A204.1 (cell line): Measurements from ENCODE around the gene CEP70.
"Not testable (repeated sequence)": the region's sequence is repeated elsewhere in the genome, so short reads cannot be mapped to it uniquely, and the experiment has no call there.

Source experiments
- FAIRE-seq: peaks from 2 replicates; lab custom pipeline; 2012; peaks lifted over from hg19 to GRCh38; lab: Jason Lieb, UNC

CEP70 gene

GRCh38 chr3:138588445-138588844, 5.6 kb downstream of the CEP70 start:
- FAIRE-seq, result no peak

DNA sequence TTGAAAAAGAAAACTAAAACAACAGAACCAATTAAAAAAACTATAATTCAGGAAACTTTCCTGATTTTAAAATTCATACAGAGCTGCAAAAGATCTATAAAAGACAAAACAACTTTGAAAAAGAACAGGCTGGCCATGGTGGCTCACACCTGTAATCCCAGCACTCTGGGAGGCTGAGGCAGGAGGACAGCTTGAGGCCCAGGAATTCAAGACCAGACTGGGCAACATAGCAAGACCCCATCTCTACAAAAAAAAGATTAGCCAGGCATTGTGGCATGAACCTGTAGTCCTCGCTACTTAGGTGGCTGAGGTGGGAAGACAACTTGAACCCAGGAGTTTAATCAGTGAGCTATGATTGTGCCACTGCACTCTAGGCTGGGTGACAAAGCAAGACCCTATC, 6.7 kb downstream of the CEP70 start:
- FAIRE-seq, result no peak

DNA sequence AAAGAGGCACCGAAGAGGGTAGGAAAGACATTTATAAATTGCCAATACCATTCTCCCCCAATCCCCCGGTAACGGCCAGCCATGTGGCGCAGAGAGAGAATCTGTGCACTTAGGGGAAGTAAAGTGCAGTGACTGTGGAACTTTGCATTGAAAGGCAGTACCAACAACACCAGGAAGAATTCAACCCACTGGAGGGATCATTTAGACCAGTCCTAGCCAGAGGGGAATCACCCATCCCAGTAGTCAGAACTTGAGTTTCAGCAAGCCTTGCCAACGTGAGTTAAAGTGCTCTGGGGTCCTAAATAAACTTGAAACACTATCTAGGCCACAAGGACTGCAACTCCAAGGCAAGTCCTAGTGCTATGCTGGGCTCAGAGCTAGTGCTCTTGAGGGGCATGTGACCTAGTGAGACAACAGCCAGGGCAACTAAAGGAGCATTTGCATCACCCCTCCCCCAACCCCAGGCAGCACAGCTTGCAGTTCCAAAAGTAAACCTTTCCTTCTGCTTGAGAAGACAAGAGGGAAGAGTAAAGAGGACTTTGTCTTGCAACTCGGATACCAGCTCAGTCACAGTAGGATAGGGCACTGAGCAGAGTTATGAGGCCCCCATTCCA, 15.0 kb downstream of the CEP70 start:
- no peak for FAIRE-seq

GRCh38 chr3:138578141-138578540, 15.9 kb downstream of the CEP70 start:
- no peak for FAIRE-seq

DNA sequence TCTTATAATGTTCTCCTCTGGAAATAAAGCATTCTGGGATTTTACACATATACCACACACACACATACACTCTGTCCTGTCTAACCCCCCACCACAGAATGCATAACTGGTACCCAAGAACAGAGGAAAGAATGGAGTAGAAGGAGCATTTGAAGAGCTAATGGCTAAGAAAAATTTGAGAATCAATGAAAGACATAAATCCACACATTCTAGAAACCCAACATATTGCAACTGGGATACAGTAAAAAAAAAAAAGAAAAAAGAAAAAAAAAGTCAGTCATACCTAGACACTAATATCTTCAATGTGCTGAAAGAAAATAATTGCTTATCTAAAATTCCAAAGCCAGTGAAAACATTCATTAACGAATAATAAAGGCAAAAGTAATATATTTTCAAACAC, 20.9 kb downstream of the CEP70 start:
- FAIRE-seq, result no peak

GRCh38 chr3:138569624-138570023, 24.4 kb downstream of the CEP70 start:
- FAIRE-seq, result not testable (repeated sequence)

DNA sequence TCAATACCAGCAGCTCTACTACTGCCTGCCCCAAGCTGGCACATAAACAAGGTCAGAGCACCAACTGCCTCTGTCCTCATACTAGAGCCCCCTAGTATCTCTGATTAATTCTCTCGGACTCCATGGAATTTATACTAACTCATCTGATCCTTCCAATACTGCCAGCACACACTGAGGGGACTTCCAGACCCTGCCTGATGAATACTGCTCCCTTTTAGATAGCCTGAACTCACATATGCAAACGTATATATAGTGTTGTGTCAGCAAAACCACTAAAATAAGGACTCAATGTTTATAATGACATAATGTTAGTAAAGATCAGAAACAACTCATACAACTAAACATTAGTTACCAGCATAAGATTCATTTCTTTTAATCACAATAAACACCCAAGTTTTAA, 25.0 kb downstream of the CEP70 start:
- peak; percentile 32 for FAIRE-seq

DNA sequence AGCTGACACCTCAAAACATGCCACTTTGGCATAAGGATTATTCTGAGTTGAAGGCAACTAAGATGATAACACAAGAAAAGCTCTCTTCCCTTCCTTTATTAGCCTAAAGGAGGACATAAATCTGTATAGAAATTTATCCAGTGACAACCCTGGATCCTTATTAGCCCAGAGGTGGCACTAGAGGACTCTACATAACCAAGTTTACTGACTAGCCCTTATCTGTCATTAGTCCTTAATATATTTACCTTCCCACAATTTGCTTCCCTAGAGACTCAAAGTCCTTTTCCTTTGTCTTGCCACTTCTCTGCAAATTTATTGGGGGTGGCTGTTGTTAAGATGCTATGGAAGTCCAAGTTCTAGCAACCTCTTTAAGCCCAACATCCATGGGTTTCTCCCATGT, 26.7 kb downstream of the CEP70 start:
- no peak for FAIRE-seq

DNA sequence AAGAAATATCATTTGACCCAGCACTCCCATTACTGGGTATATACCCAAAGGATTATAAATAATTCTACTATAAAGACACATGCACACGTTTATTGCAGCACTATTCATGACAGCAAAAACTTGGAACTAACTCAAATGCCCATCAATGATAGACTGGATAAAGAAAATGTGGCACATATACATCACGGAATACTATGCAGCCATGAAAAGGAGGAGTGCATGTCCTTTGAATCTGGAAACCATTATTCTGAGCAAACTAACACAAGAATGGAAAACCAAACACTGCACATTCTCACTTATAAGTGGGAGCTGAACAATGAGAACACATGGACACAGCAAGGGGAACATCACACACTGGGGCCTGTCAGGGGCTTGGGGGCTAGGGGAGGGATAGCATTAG, 27.8 kb downstream of the CEP70 start:
- FAIRE-seq, result not testable (repeated sequence)

DNA sequence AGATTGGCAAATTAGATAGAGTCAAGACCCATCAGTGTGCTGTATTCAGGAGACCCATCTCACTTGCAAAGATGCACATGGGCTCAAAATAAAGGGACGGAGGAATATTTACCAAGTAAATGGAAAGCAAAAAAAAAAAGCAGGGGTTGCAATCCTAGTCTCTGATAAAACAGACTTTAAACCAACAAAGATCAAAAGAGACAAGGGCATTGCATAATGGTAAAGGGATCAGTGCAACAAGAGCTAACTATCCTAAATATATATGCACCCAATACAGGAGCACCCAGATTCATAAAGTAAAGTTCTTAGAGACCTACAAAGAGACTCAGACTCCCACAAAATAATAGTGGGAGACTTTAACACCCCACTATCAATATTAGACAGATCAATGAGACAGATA, 31.2 kb downstream of the CEP70 start:
- not testable (repeated sequence) for FAIRE-seq

DNA sequence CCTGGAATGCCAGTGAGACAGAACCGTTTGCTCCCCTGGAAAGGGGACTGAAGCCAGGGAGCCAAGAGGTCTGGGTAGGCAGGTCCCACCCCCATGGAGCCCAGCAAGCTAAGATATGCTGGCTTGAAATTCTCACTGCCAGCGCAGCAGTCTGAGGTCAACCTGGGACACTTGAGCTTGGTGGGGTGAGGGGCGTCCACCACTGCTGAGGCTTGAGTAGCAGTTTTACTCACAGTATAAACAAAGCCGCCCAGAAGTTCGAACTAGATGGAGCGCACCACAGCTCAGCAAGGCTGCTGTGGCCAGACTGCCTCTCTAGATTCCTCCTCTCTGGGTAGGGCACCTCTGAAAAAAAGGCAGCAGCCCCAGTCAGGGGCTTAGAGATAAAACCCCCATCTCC, 33.6 kb downstream of the CEP70 start:
- FAIRE-seq, result no peak

- no peak for FAIRE-seq
Observed at GRCh38 chr3:138559134-138559533, 34.9 kb downstream of the CEP70 start.

GRCh38 chr3:138554775-138555174, 39.3 kb downstream of the CEP70 start:
- FAIRE-seq, result not testable (repeated sequence)

DNA sequence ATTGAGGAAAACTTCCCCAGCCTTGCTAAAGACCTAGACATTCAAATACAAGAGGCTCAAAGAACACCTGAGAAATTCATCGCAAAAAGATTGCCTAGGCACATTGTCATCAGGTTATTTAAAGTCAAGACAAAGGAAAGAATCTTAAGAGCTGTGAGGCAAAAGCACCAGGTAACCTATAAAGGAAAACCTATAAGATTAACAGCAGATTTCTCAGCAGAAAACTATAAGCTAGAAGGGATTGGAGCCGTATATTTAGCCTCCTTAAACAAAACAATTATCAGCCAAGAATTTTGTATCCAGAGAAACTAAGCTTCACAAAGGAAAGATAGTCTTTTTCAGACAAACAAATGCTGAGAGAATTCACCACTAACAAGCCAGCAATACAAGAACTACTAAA, 43.1 kb downstream of the CEP70 start:
- FAIRE-seq, result not testable (repeated sequence)

DNA sequence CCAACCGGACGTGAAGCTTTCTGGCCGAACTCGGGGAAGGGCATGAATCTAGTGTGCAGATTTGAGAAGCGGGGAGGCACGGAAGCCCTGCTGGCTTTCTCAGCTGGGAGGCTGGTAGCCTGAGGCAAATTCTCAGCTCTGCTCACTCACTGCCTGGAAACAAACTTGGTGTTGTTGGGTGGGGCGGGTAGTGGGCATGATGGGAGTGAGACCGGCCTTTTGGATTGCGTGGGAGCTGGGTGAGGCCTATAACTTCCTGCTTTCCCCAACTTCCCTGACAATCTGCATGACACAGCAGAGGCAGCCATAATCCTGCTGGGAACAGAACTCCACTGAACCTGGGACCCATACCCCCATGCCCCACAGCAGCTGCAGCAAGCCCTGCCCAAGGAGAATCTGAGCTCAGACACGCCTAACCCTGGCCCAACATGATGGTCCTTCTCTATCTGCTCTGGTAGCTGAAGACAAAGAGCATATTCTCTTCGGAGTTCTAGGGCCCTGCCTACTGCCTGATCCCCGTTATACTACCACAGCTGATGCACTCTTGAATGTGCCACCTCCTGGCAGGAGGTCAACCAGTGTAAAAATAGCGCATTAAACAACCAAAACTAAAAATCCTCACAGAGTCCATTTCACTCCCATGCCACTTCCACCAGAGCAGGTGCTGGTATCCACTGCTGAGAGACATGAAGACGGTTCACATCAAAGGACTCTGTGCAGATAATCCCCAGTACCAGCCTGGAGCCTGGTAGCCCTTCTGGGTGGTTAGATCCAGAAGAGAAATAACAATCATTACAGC, 44.7 kb downstream of the CEP70 start:
- FAIRE-seq, result no peak

DNA sequence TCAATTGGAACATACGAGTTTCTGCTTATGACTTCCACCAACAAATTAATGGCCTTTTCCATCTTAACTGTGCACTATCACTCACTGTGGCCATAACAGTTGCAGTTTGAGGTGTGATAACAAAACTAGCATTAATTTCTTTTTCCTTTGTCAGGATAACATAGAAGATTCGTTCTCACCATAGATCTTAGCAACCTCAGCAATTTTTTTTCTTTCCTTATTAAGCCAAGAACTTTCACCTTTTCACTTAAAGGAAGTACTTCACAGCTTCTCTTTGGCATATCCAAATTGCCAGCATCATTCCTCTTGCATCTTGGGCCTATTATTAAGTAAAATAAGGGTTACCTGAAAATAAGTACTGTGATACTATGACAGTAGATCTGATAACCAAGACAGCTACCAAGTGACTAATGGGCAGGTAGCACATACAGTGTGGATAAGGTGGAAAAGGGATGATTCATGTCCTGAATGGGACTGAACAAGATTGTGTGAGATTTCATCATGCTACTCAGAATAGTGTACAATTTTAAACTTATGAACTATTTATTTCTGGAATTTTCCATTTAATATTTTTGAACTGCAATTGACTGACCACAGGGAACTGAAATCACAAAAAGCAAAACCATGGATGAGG, 46.6 kb downstream of the CEP70 start:
- no peak for FAIRE-seq

DNA sequence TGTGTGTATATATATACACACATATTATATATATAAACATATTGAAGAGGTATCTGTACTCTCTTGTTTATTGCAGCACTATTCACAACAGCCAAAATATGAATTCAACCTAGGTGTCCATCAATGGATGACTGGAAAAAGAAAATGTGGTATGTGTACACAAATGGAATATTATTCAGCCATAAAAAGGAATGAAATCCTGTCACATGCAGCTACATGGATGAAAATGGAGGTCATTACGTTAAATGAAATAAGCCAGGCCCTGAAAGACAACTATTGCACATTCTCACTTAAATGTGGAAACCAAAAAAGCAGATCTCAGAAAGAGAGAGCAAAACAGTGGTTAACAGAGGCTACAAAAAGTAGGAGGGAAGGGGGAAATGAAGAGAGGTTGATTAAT, 49.5 kb downstream of the CEP70 start:
- no peak for FAIRE-seq

DNA sequence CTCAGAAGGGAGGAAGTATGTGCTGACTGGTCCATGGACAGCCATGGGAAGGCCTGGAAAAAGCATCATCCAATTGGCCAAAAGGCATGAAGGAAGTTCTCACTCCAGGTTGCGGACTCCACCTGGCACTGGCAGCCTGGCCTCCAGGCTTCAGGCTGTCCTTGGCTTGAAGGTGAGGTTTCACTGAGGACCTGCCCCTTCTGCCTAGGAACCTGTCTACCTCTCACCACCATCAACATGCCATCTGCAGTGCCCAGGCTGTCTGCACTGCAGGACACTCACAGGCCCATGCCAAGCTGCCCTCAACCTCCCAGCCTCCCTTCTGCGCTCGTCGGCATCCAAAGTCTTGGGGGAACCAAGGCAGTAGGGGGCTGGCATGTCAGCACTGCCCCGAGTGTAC, 51.1 kb downstream of the CEP70 start:
- FAIRE-seq, result no peak

- FAIRE-seq, result no peak
Observed at GRCh38 chr3:138539352-138539751, 54.7 kb downstream of the CEP70 start.

DNA sequence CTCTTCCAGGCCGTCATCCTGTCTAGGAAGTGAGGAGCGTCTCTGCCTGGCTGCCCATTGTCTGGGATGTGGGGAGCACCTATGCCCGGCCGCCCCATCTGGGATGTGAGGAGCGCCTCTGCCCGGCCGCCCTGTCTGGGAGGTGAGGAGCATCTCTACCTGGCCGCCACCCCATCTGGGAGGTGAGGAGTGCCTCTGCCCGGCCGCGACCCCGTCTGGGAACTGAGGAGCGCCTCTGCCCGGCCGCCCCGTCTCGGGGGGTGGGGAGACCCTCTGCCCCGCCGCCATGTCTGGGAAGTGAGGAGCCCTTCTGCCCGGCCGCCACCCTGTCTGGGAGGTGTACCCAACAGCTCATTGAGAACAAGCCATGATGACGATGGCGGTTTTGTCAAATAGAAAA, 72.6 kb downstream of the CEP70 start:
- FAIRE-seq, result not testable (repeated sequence)

- no peak for FAIRE-seq
Observed at GRCh38 chr3:138513090-138513843, 80.8 kb downstream of the CEP70 start.

GRCh38 chr3:138511945-138512344, 82.1 kb downstream of the CEP70 start:
- FAIRE-seq, result no peak

- FAIRE-seq, result no peak
Observed at GRCh38 chr3:138509586-138509985, 84.5 kb downstream of the CEP70 start.
